NB4 (cell line): ENCODE measurements around the gene ARHGAP24.

Experiments
- DNase-seq: peaks from one replicate; pipeline ENCODE4 v3.0.0; 2010; ENCODE audit warnings: low read depth
- H3K4me3 ChIP-seq: one replicate; pipeline ENCODE4 v1.5.1; 2011; ENCODE audit warnings: mild to moderate bottlenecking, low read depth, low read length, moderate library complexity
- MAX ChIP-seq: IDR thresholded peaks from 2 replicates; pipeline ENCODE4 v1.6.1; 2011; ENCODE audit warnings: low read depth, low read length
- MYC ChIP-seq: IDR thresholded peaks from 2 replicates; pipeline ENCODE4 v1.6.1; 2011; ENCODE audit warnings: low read depth, low read length
- POLR2A ChIP-seq: IDR thresholded peaks from 2 replicates; pipeline ENCODE4 v1.6.1; 2011; ENCODE audit warnings: mild to moderate bottlenecking; ENCODE audit not compliant: insufficient read length; ENCODE audit errors: extremely low read depth
- TF ChIP-seq, protein P1 (sequence below): IDR thresholded peaks from one replicate; pipeline ENCODE4 v1.5.1; 2012; ENCODE audit warnings: low read depth, low read length

Gene ARHGAP24

DNA sequence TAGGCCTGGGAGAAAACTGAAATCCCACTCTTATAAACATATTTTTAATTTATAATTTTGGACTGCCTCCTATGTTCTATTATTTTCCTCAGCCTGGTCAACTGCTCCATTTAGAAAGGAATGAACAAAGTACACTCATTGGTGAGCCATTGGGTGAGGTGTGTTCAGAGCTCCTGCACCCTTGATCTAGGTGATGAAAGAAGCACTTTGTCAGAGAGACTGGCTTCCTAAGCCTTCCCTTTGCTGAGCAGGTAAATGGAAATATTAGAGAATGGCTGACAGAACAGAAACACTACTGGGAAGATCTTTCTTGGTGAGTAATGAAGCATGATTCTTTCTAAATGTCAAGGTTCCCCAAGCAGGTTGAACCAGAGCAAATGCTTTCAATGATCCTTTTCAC, 19.0 kb upstream of the ARHGAP24 start:
- no peak for DNase-seq
- no peak overlapping the region for H3K4me3 ChIP-seq
- TF ChIP-seq MYC (no peak), MAX (no peak), POLR2A (no peak)
- TF ChIP-seq, protein P1, sequence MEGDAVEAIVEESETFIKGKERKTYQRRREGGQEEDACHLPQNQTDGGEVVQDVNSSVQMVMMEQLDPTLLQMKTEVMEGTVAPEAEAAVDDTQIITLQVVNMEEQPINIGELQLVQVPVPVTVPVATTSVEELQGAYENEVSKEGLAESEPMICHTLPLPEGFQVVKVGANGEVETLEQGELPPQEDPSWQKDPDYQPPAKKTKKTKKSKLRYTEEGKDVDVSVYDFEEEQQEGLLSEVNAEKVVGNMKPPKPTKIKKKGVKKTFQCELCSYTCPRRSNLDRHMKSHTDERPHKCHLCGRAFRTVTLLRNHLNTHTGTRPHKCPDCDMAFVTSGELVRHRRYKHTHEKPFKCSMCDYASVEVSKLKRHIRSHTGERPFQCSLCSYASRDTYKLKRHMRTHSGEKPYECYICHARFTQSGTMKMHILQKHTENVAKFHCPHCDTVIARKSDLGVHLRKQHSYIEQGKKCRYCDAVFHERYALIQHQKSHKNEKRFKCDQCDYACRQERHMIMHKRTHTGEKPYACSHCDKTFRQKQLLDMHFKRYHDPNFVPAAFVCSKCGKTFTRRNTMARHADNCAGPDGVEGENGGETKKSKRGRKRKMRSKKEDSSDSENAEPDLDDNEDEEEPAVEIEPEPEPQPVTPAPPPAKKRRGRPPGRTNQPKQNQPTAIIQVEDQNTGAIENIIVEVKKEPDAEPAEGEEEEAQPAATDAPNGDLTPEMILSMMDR, result no peak

DNA sequence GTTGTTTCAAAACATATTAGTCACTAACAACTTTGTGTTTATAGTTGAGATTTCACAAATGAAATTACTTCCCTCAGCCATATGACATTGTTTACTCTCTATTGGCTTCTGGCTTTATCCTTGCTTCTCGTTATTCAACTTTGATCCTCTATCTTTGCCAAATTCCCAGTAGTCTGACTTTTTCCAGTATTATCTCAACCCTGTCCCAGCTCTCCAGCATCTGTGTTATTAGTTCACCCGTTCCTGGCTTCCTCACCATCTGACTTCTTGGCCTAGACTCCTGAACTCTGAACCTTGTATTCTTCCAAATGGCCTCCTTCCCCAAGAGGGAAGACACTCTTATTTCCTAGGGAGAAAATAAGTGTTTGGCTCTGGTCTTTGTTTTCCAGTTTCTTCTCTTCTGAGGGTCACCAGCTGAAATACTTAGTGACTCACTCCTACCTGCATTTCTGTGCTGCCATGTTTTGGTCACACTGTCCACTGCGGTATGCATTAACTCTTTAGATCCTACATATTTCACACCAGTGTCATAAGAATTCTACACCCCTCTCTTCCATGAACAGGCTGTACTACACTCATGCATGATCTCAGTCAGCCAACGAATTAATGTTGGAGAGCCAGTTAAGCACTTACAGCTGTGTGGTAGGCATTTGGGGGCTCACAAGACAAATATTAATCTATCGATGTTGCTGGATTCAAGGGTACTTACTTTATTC, 17.0 kb upstream of the ARHGAP24 start:
- DNase-seq, result no peak
- H3K4me3 ChIP-seq, result no peak overlapping the region
- TF ChIP-seq MYC (no peak), MAX (no peak), POLR2A (no peak)
- TF ChIP-seq, protein P1, result no peak

- H3K4me3 ChIP-seq, result no peak overlapping the region
- no peak for TF ChIP-seq MYC
- no peak for TF ChIP-seq POLR2A
- TF ChIP-seq, protein P1, result no peak
- no peak for TF ChIP-seq MAX
- no peak for DNase-seq
Observed at GRCh38 chr4:85459736-85460135, 15.2 kb upstream of the ARHGAP24 start.

GRCh38 chr4:85474356-85474755, 594 bp upstream of the ARHGAP24 start:
- TF ChIP-seq POLR2A (no peak), MYC (no peak)
- no peak for DNase-seq
- H3K4me3 ChIP-seq, result peak overlapping the region; percentile 16

GRCh38 chr4:85475631-85476233, 782 bp downstream of the ARHGAP24 start:
- peak; percentile 16 for DNase-seq
- TF ChIP-seq, protein P1, result no peak
- TF ChIP-seq MYC (no peak), MAX (no peak), POLR2A (no peak)
- H3K4me3 ChIP-seq, result no peak overlapping the region

GRCh38 chr4:85476381-85476780, 1.4 kb downstream of the ARHGAP24 start:
- TF ChIP-seq POLR2A, result no peak
- no peak for TF ChIP-seq MAX
- no peak for TF ChIP-seq MYC
- no peak for DNase-seq
- no peak overlapping the region for H3K4me3 ChIP-seq
